ENCODE measurements around the gene HOXB5. TPM values are rescaled to one million over a fixed set of nuclear protein-coding genes. Genes with fewer than 3 reads are reported as not detected.

HOXB5 gene
- total and polyA plus RNA-seq, 2 experiments from 2014 or later = 0.24 to 1.9 TPM

GRCh38 chr17:48634493-48635208, 41.1 kb upstream of the HOXB5 start:
- TF ChIP-seq, protein P1, sequence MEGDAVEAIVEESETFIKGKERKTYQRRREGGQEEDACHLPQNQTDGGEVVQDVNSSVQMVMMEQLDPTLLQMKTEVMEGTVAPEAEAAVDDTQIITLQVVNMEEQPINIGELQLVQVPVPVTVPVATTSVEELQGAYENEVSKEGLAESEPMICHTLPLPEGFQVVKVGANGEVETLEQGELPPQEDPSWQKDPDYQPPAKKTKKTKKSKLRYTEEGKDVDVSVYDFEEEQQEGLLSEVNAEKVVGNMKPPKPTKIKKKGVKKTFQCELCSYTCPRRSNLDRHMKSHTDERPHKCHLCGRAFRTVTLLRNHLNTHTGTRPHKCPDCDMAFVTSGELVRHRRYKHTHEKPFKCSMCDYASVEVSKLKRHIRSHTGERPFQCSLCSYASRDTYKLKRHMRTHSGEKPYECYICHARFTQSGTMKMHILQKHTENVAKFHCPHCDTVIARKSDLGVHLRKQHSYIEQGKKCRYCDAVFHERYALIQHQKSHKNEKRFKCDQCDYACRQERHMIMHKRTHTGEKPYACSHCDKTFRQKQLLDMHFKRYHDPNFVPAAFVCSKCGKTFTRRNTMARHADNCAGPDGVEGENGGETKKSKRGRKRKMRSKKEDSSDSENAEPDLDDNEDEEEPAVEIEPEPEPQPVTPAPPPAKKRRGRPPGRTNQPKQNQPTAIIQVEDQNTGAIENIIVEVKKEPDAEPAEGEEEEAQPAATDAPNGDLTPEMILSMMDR (IDR thresholded peaks at IDR 0.05; ENCODE audit: low read depth, low read length) = no peak
- Histone ChIP-seq H3K9me3 (ENCODE audit: low read depth) (no peaks in the 10 kb centered on the region), H3K36me3 (no peaks in the 10 kb centered on the region), H3K4me1 (ENCODE audit: low read depth) (no peaks in the 10 kb centered on the region), H3K27ac (no peak overlapping the region), H3K4me3 (no peak overlapping the region), H3K27me3 (peaks cover 100% of the 10 kb centered on the region)
- no peak for DNase-seq (ENCODE audit: low read depth in 1 of 2, low spot score in 1 of 2)

DNA sequence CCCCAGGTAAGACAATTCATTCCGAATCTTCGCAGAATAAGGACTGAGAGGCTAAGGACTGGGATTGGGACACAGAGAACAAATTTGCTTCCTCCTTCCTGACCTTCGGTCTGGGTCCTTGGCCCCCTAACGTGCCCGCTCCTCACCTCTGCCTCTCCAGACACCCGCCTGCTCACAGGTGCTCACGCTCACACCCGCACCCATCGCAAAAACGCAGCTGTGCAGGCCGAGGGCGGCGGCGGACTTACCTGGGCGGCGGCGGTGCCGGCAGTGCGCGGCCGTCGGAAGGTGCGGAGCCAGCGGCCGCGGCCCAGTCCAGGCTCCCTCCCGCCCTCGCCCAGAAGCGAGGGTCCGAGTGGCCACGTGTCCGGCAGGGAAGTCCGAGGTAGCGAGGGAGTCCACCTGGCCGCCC, 39.7 kb upstream of the HOXB5 start:
- Histone ChIP-seq H3K4me1 (ENCODE audit: low read depth) (no peaks in the 10 kb centered on the region), H3K27me3 (peaks cover 100% of the 10 kb centered on the region), H3K9me3 (ENCODE audit: low read depth) (no peaks in the 10 kb centered on the region), H3K27ac (no peak overlapping the region), H3K4me3 (no peak overlapping the region), H3K36me3 (no peaks in the 10 kb centered on the region)
- TF ChIP-seq, protein P1 (IDR thresholded peaks at IDR 0.05; ENCODE audit: low read depth, low read length) = no peak
- DNase-seq (ENCODE audit: low read depth in 1 of 2, low spot score in 1 of 2) = no peak

DNA sequence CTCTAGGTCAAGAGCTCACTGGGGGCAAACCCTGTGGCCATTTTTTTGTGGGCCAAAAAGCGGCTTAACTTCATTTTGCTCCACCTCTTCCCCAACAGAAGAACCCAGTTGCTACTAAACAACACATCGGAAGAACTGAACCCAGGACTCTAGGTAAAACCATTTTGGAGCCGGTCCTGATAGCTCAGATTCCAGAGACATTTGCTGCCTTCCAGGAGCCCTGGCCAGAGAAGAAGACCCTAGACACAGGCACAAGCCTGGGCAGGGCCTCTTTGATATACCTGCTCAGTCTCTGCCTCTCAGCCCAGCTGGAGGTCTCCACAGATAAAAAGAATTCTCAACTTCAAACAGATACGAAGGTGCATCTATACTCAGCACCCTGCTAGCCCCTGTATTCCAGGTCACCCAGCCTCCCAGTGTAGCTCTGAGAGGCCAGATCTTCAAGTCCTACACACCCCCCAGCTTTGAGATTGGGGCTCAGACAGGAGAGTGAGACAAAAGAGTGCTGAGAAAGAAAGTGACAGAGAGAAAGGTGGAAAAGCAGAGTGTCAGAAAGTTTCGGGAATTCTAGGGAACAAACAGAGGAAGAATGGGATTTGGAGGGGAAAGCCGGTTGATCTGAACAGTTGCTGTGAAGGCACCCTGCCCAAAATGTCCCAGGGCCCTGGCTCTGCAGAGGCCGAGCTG, 39.1 kb upstream of the HOXB5 start:
- DNase-seq (ENCODE audit: low read depth in 1 of 2, low spot score in 1 of 2) = no peak
- H3K4me3 ChIP-seq = no peak overlapping the region
- no peak overlapping the region for H3K27ac ChIP-seq
- no peaks in the 10 kb centered on the region for H3K4me1 ChIP-seq (ENCODE audit: low read depth)
- no peaks in the 10 kb centered on the region for H3K36me3 ChIP-seq
- H3K27me3 ChIP-seq = peaks cover 100% of the 10 kb centered on the region
- TF ChIP-seq, protein P1 (IDR thresholded peaks at IDR 0.05; ENCODE audit: low read depth, low read length) = no peak
- no peaks in the 10 kb centered on the region for H3K9me3 ChIP-seq (ENCODE audit: low read depth)

GRCh38 chr17:48631693-48632578, 38.4 kb upstream of the HOXB5 start:
- H3K4me1 ChIP-seq (ENCODE audit: low read depth) = no peaks in the 10 kb centered on the region
- H3K27me3 ChIP-seq = peaks cover 100% of the 10 kb centered on the region
- TF ChIP-seq, protein P1 (IDR thresholded peaks at IDR 0.05; ENCODE audit: low read depth, low read length) = no peak
- DNase-seq (ENCODE audit: low read depth in 1 of 2, low spot score in 1 of 2) = no peak
- no peaks in the 10 kb centered on the region for H3K36me3 ChIP-seq
- H3K27ac ChIP-seq = no peak overlapping the region
- no peaks in the 10 kb centered on the region for H3K9me3 ChIP-seq (ENCODE audit: low read depth)
- H3K4me3 ChIP-seq = no peak overlapping the region

DNA sequence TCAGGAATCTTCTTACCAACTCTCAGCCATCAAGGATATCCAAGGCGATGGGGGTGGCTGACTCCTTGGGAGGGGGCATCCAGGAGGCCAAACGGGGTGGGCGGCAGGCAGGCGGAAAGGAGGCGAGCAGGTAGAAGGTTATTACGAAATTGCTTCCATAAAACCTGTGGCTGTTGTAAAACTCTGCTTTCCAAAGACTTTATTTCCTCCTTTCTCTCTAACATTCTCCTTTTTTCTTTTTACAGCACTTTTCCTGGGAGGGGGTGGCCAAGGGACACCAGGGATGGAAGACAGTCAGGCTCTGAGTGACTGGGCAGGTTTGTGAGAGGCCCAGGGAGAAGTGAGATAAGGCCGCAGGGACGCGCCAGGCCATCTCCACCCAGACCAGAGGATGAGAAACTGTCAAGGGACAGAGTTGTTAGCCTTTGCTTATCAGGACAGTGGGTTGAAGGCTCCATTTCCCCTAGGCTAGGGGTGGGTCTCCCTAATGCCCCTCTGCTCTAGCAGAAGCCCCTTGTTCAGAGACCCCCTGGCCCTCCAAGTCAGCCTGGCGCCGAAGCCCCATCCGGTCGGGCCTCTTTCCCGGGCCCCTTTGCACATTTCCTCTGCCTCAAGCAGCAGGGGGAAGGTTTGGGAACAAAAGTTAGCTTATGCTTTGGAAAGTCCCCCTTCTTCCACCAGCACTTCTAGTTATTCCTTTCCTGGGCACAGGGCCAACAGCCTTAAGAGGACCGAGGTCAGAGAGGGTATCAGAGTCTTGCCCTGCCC, 37.5 kb upstream of the HOXB5 start:
- DNase-seq (ENCODE audit: low read depth in 1 of 2, low spot score in 1 of 2) = no peak
- H3K9me3 ChIP-seq (ENCODE audit: low read depth) = no peaks in the 10 kb centered on the region
- H3K27ac ChIP-seq = no peak overlapping the region

More for the DNA sequence above, 37.5 kb upstream of the HOXB5 start:
- Histone ChIP-seq H3K36me3 (no peaks in the 10 kb centered on the region), H3K4me1 (ENCODE audit: low read depth) (peaks cover 1% of the 10 kb centered on the region), H3K27me3 (peaks cover 100% of the 10 kb centered on the region), H3K4me3 (no peak overlapping the region)
- TF ChIP-seq, protein P1 (IDR thresholded peaks at IDR 0.05; ENCODE audit: low read depth, low read length) = no peak
